HepG2 (cell line): Measurements from ENCODE around the gene SOX5.

Source experiments
- CEBPZ ChIP-seq: IDR thresholded peaks from 2 replicates; pipeline ENCODE4 v1.6.1; 2012; ENCODE audit warnings: low read length, improper control_type of control experiment
- KAT7 ChIP-seq: IDR thresholded peaks from 2 replicates; pipeline ENCODE4 v1.6.1; 2018; ENCODE audit warnings: borderline replicate concordance, missing compliant biosample characterization
- ZFP1 ChIP-seq: IDR thresholded peaks from 2 replicates; pipeline ENCODE4 v1.6.1; 2016
- ZNF451 ChIP-seq: sonication (generic); formaldehyde crosslinking; IDR thresholded peaks from 2 replicates; pipeline ENCODE4 v1.5.0; 2020; ENCODE audit warnings: mild to moderate bottlenecking, missing genetic modification reagents

- TF ChIP-seq KAT7 (CRISPR knock-in tag) (no peak), ZNF451 (CRISPR knock-in tag) (no peak), ZFP1 (CRISPR knock-in tag) (no peak), CEBPZ (no peak)
Measured at GRCh38 chr12:23687947-23688346, 261.5 kb downstream of the SOX5 start.
